ENCODE data around the gene SRCIN1. TPM values are rescaled to one million over a fixed set of nuclear protein-coding genes. Genes with fewer than 3 reads are reported as not detected.
A peak's percentile ranks its signal among the peaks of the same experiment; 100 is the strongest.

The SRCIN1 gene
- total RNA-seq, 1 donor from 2014 or later = 2.4 TPM

GRCh38 chr17:38598995-38599394 is 6.8 kb downstream of the SRCIN1 start:
- DNase-seq (ENCODE audit: low spot score) = no peak

GRCh38 chr17:38598536-38598935 is 7.2 kb downstream of the SRCIN1 start:
- no peak for DNase-seq (ENCODE audit: low spot score)

GRCh38 chr17:38597375-38597774 is 8.4 kb downstream of the SRCIN1 start:
- no peak for DNase-seq (ENCODE audit: low spot score)

GRCh38 chr17:38596651-38597050 is 9.1 kb downstream of the SRCIN1 start:
- no peak for DNase-seq (ENCODE audit: low spot score)

- no peak for DNase-seq (ENCODE audit: low spot score)
Measured at GRCh38 chr17:38595892-38596291, 9.9 kb downstream of the SRCIN1 start.

- no peak for DNase-seq (ENCODE audit: low spot score)
Measured at GRCh38 chr17:38594152-38594551, 11.6 kb downstream of the SRCIN1 start.

GRCh38 chr17:38592487-38592886 is 13.3 kb downstream of the SRCIN1 start:
- no peak for DNase-seq (ENCODE audit: low spot score)

GRCh38 chr17:38591759-38592241 is 14.0 kb downstream of the SRCIN1 start:
- no peak for DNase-seq (ENCODE audit: low spot score)

GRCh38 chr17:38590988-38591758 is 14.6 kb downstream of the SRCIN1 start:
- no peak for DNase-seq (ENCODE audit: low spot score)

GRCh38 chr17:38589462-38590114 is 16.2 kb downstream of the SRCIN1 start:
- DNase-seq (ENCODE audit: low spot score) = no peak

GRCh38 chr17:38588788-38589174 is 17.0 kb downstream of the SRCIN1 start:
- DNase-seq (ENCODE audit: low spot score) = no peak

- no peak for DNase-seq (ENCODE audit: low spot score)
Measured at GRCh38 chr17:38587947-38588787, 17.6 kb downstream of the SRCIN1 start.

- peak; percentile 53 for DNase-seq (ENCODE audit: low spot score)
Measured at GRCh38 chr17:38587203-38587602, 18.5 kb downstream of the SRCIN1 start.

GRCh38 chr17:38586788-38587187 is 19.0 kb downstream of the SRCIN1 start:
- DNase-seq (ENCODE audit: low spot score) = no peak

GRCh38 chr17:38585918-38586529 is 19.7 kb downstream of the SRCIN1 start:
- DNase-seq (ENCODE audit: low spot score) = no peak

GRCh38 chr17:38585056-38585917 is 20.5 kb downstream of the SRCIN1 start:
- DNase-seq (ENCODE audit: low spot score) = peak; percentile 45

GRCh38 chr17:38584350-38584925 is 21.3 kb downstream of the SRCIN1 start:
- DNase-seq (ENCODE audit: low spot score) = no peak

GRCh38 chr17:38583828-38584349 is 21.9 kb downstream of the SRCIN1 start:
- no peak for DNase-seq (ENCODE audit: low spot score)

- no peak for DNase-seq (ENCODE audit: low spot score)
Measured at GRCh38 chr17:38583176-38583575, 22.6 kb downstream of the SRCIN1 start.

- DNase-seq (ENCODE audit: low spot score) = no peak
Measured at GRCh38 chr17:38582069-38582468, 23.7 kb downstream of the SRCIN1 start.
